HepG2 (cell line): ENCODE data around the gene BCAS3. TPM values are rescaled to one million over a fixed set of nuclear protein-coding genes. Genes with fewer than 3 reads are reported as not detected.

Experiments used
- ATAD3A ChIP-seq: sonication (generic); formaldehyde crosslinking; IDR thresholded peaks from 2 replicates; pipeline ENCODE4 v1.4.0; 2020; ENCODE audit warnings: missing genetic modification reagents
- ATF3 ChIP-seq: sonication (generic); formaldehyde crosslinking; IDR thresholded peaks from 2 replicates; pipeline ENCODE4 v1.4.0; 2020; ENCODE audit warnings: missing genetic modification reagents
- KLF11 ChIP-seq: IDR thresholded peaks from 2 replicates; pipeline ENCODE4 v1.6.1; 2016; ENCODE audit warnings: missing compliant biosample characterization
- PHF21A ChIP-seq: sonication (generic); formaldehyde crosslinking; IDR thresholded peaks from 2 replicates; pipeline ENCODE4 v1.5.0; 2020; ENCODE audit warnings: mild to moderate bottlenecking, missing genetic modification reagents
- SALL1 ChIP-seq: sonication (generic); formaldehyde crosslinking; IDR thresholded peaks from 2 replicates; pipeline ENCODE4 v1.8.0; 2022; ENCODE audit warnings: mild to moderate bottlenecking, missing genetic modification reagents
- SNAPC5 ChIP-seq: sonication (generic); formaldehyde crosslinking; IDR thresholded peaks from 2 replicates; pipeline ENCODE4 v1.8.1; 2023; ENCODE audit warnings: mild to moderate bottlenecking, missing genetic modification reagents, borderline replicate concordance
- TAF1 ChIP-seq: sonication (generic); formaldehyde crosslinking; IDR thresholded peaks from 2 replicates; pipeline ENCODE4 v1.4.0; 2020; ENCODE audit warnings: missing genetic modification reagents
- TGIF2 ChIP-seq: IDR thresholded peaks from 2 replicates; pipeline ENCODE4 v1.6.1; 2016; ENCODE audit warnings: control low read depth, missing compliant biosample characterization
- ZNF260 ChIP-seq: sonication (generic); formaldehyde crosslinking; IDR thresholded peaks from 2 replicates; pipeline ENCODE4 v1.4.0; 2020; ENCODE audit warnings: missing genetic modification reagents, low read depth, mild to moderate bottlenecking, borderline replicate concordance
- ZNF317 ChIP-seq: sonication (generic); formaldehyde crosslinking; IDR thresholded peaks from 2 replicates; pipeline ENCODE4 v1.5.0; 2020; ENCODE audit warnings: mild to moderate bottlenecking, missing genetic modification reagents
- ZNF619 ChIP-seq: sonication (generic); formaldehyde crosslinking; IDR thresholded peaks from 2 replicates; pipeline ENCODE4 v1.4.0; 2020; ENCODE audit warnings: mild to moderate bottlenecking, missing genetic modification reagents
- polyA plus RNA-seq, 8 experiments: library from polyadenylated mRNA; depleted of rRNA in 3 of 8; stranded (reverse) in 7 of 8; unstranded in 1 of 8; fragments of >200 nt; fragmentation: Illumina TruSeq in 4 of 8; extraction: Trizol in 4 of 8; gene quantifications; 2 replicates each; pipeline versions ENCODE4 v1.2.1 to v1.2.3, GENCODE V29; 2011 to 2016; ENCODE audit warnings: low read depth in 4 of 8, missing spikeins in 1 of 8, mixed read lengths in 1 of 8; ENCODE audit not compliant: insufficient read depth in 1 of 8
- total RNA-seq, 5 experiments: library from RNA; depleted of rRNA; stranded (reverse); fragments of >200 nt; fragmentation: Illumina TruSeq; extraction: Trizol; gene quantifications; 2 replicates each; pipeline ENCODE4 v1.2.3, GENCODE V29; 2016; ENCODE audit warnings: low read depth in 1 of 5
- TF ChIP-seq, protein P1 (sequence below): sonication (generic); formaldehyde crosslinking; IDR thresholded peaks from 2 replicates; pipeline ENCODE4 v1.9.0; 2021; ENCODE audit warnings: mild to moderate bottlenecking, missing genetic modification reagents
- TF ChIP-seq, protein P2 (sequence below): sonication (generic); formaldehyde crosslinking; IDR thresholded peaks from 2 replicates; pipeline ENCODE4 v1.4.0; 2020; ENCODE audit warnings: missing genetic modification reagents; ENCODE audit errors: not compliant biosample characterization
- TF ChIP-seq, protein P3 (sequence below): sonication (generic); formaldehyde crosslinking; IDR thresholded peaks from 2 replicates; pipeline ENCODE4 v1.5.0; 2020; ENCODE audit warnings: mild to moderate bottlenecking, missing genetic modification reagents
- TF ChIP-seq, protein P4 (sequence below): sonication (generic); formaldehyde crosslinking; IDR thresholded peaks from 2 replicates; pipeline ENCODE4 v1.4.0; 2020; ENCODE audit warnings: missing genetic modification reagents, mild to moderate bottlenecking, borderline replicate concordance

Gene BCAS3
- total and polyA plus RNA-seq, 2 of the 13 experiments (the other 11 are each of a cell fraction or from before 2014, with no cell fraction given), result 10.7 to 11.2 TPM

GRCh38 chr17:60677308-60678117 lies at the start of gene BCAS3 (continued):
- TF ChIP-seq PHF21A, result peak; percentile 43; the same call in 1 of the 2 replicates
- TF ChIP-seq ZNF260 (CRISPR knock-in tag), result no peak
- TF ChIP-seq, protein P1, sequence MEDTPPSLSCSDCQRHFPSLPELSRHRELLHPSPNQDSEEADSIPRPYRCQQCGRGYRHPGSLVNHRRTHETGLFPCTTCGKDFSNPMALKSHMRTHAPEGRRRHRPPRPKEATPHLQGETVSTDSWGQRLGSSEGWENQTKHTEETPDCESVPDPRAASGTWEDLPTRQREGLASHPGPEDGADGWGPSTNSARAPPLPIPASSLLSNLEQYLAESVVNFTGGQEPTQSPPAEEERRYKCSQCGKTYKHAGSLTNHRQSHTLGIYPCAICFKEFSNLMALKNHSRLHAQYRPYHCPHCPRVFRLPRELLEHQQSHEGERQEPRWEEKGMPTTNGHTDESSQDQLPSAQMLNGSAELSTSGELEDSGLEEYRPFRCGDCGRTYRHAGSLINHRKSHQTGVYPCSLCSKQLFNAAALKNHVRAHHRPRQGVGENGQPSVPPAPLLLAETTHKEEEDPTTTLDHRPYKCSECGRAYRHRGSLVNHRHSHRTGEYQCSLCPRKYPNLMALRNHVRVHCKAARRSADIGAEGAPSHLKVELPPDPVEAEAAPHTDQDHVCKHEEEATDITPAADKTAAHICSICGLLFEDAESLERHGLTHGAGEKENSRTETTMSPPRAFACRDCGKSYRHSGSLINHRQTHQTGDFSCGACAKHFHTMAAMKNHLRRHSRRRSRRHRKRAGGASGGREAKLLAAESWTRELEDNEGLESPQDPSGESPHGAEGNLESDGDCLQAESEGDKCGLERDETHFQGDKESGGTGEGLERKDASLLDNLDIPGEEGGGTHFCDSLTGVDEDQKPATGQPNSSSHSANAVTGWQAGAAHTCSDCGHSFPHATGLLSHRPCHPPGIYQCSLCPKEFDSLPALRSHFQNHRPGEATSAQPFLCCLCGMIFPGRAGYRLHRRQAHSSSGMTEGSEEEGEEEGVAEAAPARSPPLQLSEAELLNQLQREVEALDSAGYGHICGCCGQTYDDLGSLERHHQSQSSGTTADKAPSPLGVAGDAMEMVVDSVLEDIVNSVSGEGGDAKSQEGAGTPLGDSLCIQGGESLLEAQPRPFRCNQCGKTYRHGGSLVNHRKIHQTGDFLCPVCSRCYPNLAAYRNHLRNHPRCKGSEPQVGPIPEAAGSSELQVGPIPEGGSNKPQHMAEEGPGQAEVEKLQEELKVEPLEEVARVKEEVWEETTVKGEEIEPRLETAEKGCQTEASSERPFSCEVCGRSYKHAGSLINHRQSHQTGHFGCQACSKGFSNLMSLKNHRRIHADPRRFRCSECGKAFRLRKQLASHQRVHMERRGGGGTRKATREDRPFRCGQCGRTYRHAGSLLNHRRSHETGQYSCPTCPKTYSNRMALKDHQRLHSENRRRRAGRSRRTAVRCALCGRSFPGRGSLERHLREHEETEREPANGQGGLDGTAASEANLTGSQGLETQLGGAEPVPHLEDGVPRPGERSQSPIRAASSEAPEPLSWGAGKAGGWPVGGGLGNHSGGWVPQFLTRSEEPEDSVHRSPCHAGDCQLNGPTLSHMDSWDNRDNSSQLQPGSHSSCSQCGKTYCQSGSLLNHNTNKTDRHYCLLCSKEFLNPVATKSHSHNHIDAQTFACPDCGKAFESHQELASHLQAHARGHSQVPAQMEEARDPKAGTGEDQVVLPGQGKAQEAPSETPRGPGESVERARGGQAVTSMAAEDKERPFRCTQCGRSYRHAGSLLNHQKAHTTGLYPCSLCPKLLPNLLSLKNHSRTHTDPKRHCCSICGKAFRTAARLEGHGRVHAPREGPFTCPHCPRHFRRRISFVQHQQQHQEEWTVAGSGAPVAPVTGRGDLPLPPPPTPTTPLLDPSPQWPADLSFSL, result no peak
- TF ChIP-seq ZNF317 (CRISPR knock-in tag), result 0 out of 2 replicates have a peak, but pooled peaks have one; percentile 41
- TF ChIP-seq, protein P2, sequence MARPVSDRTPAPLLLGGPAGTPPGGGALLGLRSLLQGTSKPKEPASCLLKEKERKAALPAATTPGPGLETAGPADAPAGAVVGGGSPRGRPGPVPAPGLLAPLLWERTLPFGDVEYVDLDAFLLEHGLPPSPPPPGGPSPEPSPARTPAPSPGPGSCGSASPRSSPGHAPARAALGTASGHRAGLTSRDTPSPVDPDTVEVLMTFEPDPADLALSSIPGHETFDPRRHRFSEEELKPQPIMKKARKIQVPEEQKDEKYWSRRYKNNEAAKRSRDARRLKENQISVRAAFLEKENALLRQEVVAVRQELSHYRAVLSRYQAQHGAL, result no peak
- TF ChIP-seq, protein P3, sequence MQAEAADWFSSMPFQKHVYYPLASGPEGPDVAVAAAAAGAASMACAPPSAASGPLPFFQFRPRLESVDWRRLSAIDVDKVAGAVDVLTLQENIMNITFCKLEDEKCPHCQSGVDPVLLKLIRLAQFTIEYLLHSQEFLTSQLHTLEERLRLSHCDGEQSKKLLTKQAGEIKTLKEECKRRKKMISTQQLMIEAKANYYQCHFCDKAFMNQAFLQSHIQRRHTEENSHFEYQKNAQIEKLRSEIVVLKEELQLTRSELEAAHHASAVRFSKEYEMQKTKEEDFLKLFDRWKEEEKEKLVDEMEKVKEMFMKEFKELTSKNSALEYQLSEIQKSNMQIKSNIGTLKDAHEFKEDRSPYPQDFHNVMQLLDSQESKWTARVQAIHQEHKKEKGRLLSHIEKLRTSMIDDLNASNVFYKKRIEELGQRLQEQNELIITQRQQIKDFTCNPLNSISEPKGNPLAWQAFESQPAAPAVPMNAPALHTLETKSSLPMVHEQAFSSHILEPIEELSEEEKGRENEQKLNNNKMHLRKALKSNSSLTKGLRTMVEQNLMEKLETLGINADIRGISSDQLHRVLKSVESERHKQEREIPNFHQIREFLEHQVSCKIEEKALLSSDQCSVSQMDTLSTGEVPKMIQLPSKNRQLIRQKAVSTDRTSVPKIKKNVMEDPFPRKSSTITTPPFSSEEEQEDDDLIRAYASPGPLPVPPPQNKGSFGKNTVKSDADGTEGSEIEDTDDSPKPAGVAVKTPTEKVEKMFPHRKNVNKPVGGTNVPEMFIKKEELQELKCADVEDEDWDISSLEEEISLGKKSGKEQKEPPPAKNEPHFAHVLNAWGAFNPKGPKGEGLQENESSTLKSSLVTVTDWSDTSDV (CRISPR knock-in tag), result peak; percentile 94; the same call in 1 of the 2 replicates
- TF ChIP-seq ATF3, result 0 out of 2 replicates have a peak, but pooled peaks have one; percentile 12
- TF ChIP-seq, protein P4, sequence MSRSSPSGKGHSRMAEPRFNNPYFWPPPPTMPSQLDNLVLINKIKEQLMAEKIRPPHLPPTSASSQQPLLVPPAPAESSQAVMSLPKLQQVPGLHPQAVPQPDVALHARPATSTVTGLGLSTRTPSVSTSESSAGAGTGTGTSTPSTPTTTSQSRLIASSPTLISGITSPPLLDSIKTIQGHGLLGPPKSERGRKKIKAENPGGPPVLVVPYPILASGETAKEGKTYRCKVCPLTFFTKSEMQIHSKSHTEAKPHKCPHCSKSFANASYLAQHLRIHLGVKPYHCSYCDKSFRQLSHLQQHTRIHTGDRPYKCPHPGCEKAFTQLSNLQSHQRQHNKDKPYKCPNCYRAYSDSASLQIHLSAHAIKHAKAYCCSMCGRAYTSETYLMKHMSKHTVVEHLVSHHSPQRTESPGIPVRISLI (CRISPR knock-in tag), result no peak; the same call in 1 of the 2 replicates
- peak; percentile 83 for TF ChIP-seq TGIF2 (CRISPR knock-in tag)
- TF ChIP-seq SNAPC5 (CRISPR knock-in tag), result peak; percentile 93; the same call in 1 of the 2 replicates
- peak; percentile 64 for TF ChIP-seq SALL1 (CRISPR knock-in tag)
- no peak for TF ChIP-seq ATAD3A
- no peak for TF ChIP-seq KLF11 (CRISPR knock-in tag)
- TF ChIP-seq ZNF619, result peak; percentile 31; the same call in 1 of the 2 replicates
- TF ChIP-seq TAF1 (CRISPR knock-in tag), result peak; percentile 7
